NCI-H2196 treated with DMSO at 0.1 percent for 48 hours (cell line): Measurements from ENCODE around the gene NPAP1.
"Not testable (repeated sequence)": the region's sequence is repeated elsewhere in the genome, so short reads cannot be mapped to it uniquely, and the experiment has no call there.

Experiments
- DNase-seq: peaks from one replicate; lab custom pipeline; 2025; ENCODE audit not compliant: unreplicated experiment; lab: John Stamatoyannopoulos, UW

Gene NPAP1, protein sequence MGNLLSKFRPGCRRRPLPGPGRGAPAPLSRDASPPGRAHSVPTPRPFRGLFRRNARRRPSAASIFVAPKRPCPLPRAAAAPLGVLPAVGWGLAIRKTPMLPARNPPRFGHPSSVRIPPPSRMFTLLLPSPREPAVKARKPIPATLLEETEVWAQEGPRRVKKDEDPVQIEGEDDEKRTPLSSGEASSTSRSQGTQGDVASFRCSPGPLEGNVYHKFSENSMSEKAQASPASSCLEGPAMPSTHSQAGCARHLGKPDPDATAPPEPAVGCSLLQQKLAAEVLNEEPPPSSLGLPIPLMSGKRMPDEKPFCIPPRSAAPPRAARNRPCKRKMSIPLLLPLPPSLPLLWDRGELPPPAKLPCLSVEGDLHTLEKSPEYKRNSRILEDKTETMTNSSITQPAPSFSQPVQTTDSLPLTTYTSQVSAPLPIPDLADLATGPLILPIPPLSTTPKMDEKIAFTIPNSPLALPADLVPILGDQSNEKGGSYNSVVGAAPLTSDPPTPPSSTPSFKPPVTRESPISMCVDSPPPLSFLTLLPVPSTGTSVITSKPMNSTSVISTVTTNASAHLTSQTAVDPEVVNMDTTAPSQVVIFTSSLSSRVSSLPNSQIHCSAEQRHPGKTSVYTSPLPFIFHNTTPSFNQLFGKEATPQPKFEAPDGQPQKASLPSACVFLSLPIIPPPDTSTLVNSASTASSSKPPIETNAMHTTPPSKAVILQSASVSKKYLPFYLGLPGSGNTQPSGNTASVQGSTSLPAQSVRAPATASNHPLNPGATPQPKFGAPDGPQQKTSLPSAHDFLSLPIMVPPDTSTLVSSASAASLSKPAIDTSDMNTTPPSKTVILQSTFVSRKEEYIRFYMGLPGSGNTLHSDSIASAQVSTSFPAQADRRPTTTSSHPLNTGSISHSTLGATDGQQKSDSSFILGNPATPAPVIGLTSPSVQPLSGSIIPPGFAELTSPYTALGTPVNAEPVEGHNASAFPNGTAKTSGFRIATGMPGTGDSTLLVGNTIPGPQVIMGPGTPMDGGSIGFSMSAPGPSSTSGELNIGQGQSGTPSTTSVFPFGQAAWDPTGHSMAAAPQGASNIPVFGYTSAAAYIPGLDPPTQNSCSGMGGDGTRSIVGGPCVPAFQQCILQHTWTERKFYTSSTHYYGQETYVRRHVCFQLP

DNA sequence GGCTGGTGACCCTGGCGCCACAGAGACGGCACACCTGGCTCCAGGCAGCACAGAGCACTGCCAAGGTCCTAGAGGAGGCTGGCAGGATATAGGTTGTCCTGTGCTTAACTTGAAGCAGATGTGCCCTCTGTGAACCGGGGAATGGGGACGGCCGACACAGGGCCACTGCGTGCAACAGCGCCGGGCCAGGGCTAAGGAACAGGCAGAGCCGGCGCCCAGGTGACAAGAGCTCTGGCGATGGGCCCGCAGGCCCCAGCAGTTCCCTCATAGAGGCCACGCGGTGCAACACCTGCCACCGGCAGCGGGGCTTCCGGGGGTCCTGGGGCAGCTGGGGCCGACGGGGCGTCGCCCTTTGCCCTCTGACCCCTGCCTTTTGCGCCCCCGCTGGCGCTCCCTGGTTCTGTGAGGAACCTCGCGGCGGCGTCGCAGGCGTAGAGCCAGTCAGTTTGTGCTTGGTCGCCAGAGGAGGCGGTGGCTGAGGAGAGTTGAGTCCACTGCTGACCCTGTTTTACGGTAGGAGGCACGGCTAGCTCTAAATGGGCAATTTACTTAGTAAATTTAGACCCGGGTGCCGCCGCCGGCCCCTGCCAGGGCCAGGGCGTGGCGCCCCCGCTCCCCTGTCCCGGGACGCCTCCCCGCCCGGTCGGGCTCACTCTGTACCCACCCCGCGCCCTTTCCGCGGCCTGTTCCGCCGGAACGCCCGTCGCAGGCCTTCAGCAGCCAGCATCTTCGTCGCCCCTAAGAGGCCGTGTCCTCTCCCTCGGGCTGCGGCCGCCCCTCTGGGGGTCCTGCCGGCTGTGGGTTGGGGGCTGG, at the start of gene NPAP1:
NPAP1 (plus strand) TSS at position 444 of the 813 bp plus-strand sequence; CDS start at position 537, 93 bp downstream.
- DNase-seq, result no peak

- DNase-seq, result no peak
Measured at GRCh38 chr15:24627443-24627842, 48.1 kb upstream of the NPAP1 start.

DNA sequence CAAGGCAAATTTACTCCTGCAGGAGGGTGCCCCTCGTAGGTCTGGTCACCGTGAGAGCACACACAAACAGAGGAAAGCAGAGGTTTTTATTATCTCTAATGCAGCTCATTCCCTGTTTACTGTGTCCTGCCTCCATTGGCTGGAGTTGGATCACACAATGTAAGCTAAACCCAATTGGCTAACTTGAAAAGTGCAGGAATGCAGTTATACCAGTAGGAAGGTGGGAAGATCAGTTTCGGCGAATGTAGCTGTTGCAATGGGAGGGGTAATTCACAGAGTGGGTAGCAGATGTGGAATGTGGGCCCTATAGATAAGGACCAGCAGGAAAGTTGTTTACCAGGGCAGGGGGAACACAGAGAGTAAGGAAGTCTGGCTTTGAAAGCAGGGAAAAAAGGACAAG, 42.5 kb upstream of the NPAP1 start:
- DNase-seq, result no peak

GRCh38 chr15:24639412-24639811, 36.2 kb upstream of the NPAP1 start:
- not testable (repeated sequence) for DNase-seq

DNA sequence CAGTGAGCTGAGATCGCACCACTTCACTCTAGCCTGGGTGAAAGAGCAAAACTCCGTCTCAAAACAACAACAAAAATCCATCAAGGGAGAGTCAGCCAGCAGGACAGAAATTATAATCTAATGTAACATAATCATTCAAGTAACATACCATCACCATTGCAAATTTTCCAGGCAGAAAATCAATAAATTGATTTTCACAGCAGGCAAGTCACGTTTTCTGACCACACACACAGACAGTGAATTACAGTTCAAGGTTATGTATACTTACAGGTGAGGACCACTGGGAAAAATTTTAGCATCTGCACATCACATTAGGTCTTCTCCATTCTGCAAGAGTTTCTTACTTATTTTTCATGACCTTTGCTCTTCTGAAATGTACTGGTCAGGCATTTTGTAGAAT, 29.9 kb upstream of the NPAP1 start:
- no peak for DNase-seq

DNA sequence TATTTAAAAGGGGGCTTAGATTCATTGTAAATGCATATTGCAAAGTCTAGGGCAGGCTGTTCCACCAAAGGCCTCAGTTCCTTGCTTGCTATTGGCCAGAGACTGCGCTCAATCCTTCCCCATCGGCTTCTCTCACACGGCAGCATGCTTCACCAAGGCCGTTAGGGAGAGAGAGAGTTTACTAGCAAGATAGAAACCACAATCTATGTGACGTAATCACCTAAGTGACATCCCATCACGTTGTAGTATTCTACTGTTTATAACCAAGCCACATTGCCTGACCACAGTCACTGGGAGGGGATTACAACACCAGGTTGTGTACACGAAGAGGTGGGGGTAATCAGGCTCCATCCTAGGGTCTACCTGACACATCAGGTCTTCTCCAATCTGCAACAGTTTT, 16.0 kb upstream of the NPAP1 start:
- no peak for DNase-seq

DNA sequence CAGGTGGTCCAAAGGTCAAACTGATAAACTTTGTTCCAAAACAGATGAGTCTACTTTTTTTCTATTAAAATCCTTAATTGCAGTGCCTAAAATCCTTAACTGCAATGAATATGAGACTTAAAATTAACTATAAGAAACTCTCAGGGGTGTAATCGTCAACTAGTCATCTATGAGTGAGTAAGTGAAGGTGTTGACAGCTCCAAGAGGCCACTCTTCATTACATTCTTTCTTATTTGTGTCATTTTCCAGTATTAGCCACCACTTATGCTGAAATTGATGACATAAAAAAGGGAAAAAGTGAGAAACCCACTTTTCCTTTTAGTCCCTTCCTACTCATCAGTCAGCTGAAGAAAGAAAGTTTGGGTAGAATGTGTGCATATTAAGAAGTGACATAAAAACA, 12.6 kb upstream of the NPAP1 start:
- DNase-seq, result no peak

- DNase-seq, result no peak
Measured at GRCh38 chr15:24676431-24676830, 856 bp downstream of the NPAP1 start.

- no peak for DNase-seq
Measured at GRCh38 chr15:24678485-24678884, 2.9 kb downstream of the NPAP1 start.

DNA sequence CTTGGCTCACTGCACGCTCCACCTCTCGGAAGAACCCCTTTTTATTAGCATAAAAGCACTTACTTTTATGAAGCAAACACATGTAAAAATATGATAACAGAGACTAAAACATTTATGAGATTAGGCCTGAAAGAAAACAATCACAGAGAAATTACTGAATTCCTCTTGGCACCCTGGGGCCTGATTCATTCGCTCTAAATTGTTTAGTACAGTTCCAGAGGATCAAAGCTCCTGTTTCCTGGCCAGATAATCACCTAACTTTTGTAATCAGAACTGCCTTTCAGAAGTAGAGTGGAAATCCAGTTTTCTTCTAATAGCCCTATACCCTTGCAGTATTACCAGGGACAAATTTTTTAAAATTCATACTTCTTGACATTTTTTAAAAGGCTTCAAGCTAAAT, 6.4 kb downstream of the NPAP1 start:
- no peak for DNase-seq

- not testable (repeated sequence) for DNase-seq
Measured at GRCh38 chr15:24682905-24683304, 7.3 kb downstream of the NPAP1 start.

DNA sequence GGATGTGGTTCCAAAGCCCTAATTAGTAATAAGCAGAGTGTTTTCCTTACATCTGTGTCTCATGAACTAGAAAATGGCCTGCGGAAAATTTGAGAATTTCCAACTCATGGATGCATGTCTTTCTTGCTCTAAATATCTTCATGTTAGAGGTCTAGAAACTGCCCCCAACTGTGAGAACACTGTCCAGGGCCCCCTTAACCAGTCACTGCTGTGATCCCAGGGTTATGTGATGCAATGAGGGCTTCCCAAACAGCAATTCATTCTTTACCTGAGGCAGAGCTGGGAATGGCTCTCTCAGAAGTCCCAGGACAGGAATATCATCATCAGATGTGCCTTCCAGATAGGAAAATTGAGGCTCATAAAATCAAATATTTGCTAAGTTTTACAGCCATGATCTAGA, 8.2 kb downstream of the NPAP1 start:
- no peak for DNase-seq

DNA sequence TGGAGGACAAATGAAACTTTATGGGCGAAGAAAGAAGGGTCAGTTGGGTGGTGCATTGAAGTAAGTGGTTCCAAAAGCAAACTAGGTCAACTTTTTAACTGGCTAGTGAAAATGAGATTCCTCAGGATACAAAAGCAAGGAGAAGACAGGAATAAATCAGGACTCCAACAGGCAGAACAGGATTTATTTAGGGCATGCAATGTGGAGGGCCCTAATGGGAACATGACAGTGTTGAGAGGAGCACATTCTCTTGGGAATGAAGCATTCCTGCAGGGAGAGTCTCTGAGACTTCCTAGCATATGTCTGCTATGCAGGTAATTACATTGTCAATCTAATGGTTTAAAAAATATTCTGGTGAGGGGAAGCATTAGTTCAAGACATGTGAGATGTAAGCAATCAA, 8.7 kb downstream of the NPAP1 start:
- DNase-seq, result no peak

- DNase-seq, result no peak
Measured at GRCh38 chr15:24696201-24696600, 20.6 kb downstream of the NPAP1 start.

DNA sequence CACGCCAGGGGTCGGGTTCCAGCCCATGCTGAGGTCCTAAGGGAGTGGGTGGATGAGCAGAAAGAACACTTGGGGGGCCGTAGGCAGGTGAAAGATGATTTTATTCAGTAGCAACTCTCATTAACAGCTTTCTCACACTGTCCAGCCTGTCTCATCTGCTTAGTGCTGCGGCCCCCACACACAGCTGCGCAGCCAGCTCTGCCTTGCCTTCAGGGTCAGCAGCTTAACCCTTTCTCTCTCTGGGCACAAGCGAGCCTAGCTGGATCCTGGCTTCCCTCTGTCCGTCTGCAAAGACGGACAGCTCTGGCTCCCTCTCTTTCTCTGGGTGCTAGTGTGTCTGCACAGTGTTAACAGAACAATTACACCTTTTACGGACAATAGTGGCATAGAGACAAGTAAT, 21.3 kb downstream of the NPAP1 start:
- DNase-seq, result no peak

DNA sequence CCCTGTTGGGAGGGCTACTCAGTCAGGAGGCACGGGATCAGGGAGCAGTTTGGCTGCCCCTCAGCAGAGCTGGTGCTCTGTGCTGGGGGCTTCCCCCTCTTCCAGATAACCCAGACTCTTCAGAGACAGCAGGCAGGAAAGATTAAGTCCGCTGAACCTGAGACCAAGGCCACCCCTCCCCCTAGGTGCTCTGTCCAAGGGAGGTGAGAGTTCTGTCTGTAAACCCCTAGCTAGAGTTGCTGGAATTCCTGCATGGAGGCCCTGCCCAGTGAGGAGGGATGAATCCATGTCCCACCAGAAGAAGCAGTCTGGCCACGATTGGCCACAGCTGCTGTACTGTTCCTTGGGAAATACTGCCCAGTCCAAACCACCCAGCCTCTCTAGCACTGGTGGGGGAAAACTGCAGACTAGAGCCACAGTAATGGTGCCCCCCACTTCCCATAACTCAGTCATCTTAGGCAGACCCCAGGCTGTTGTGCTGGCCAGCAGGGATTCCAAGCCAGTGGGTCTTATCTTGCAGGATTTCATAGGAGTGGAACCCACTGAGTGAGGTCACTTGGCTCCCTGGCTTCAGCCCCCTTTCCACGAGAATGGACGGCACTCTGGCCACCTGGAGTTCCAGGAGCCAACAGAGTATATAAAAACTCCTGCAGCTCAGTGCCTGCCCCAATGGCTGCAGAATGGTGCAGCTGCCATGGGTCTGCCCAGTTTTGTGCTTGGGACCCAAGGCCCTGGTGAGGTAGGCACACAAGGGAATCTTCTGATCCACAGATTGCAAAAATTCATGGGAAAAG, 42.9 kb downstream of the NPAP1 start:
- no peak for DNase-seq

GRCh38 chr15:24729760-24730159, 54.2 kb downstream of the NPAP1 start:
- DNase-seq, result no peak
